Myometrial cell (primary cell): Measurements from ENCODE around the gene GPR83. TPM values are rescaled to one million over a fixed set of nuclear protein-coding genes. Genes with fewer than 3 reads are reported as not detected.

Source experiments
- total RNA-seq: library from RNA; depleted of rRNA; stranded (reverse); fragments of >200 nt; gene quantifications from 2 replicates; pipeline ENCODE4 v1.2.3, GENCODE V29; 2015

The GPR83 gene
- total RNA-seq, result not detected in 2 replicates

DNA sequence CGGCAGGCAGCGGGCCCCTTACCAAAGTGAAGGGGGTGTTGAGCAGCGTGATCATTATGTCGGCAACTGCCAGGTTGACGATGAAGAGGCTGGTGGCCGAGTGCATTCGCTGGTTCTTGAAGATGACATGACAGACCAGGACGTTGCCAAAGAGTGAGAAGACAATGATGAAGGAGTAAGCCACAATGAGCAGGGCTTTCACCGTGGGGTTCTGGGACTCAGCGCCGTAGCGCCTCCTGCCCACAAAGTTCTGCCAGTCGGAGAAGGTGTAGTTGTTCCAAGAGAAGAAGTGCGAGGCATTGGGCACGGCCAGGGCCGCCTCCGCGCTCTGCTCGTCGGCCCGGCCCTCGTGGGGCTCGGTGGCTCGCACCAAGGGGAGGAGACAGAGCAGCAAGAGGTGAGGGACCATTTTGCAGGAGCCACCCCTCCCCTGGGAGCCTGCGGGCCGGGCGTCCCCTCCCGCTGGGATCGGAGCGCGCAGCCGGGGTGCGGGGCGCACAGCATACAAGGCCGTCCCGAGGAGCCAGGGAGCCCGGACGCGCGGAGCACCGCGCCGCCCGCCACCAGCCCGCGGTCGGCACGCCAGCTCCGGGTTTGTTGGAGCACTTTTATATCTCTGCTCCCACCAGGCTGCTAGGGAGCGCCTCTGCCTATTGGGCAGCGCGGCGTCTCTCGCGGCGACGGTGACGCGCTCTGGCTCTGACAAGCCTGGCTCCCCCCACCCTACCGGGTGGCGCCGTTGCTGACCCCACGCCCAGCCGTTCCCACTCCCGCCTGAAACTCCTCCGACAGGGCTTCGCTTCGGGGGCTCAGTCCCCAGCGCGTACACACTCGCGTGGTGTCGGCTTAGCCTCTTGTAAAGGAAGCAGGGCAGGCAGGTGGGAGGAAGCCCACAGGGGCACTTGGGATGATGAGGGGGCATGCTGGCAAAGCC is at the start of gene GPR83:
Gene GPR83 (minus strand): TSS at position 581 of the 934 bp plus-strand sequence. CDS start 172 bp downstream, at position 409.

Other genes with a start within 250 kb of the GPR83 start
- not detected in 2 replicates for gene IZUMO1R, start 96.8 kb downstream of the GPR83 start, total RNA-seq
- 6.3 and 8.3 TPM in 2 replicates for gene MRE11, start 92.4 kb upstream of the GPR83 start, total RNA-seq
- 10.6 and 13.3 TPM in 2 replicates for gene ANKRD49, start 92.6 kb upstream of the GPR83 start, total RNA-seq
- gene C11orf97, start 111.0 kb upstream of the GPR83 start, total RNA-seq, result not detected in 2 replicates
- gene FUT4, start 142.5 kb upstream of the GPR83 start, total RNA-seq, result 3.7 and 4.6 TPM in 2 replicates
- gene PIWIL4, start 165.9 kb upstream of the GPR83 start, total RNA-seq, result under 0.01 and 0.86 TPM in 2 replicates